HepG2 (cell line): Measurements from ENCODE around the gene RIMBP2. TPM values are rescaled to one million over a fixed set of nuclear protein-coding genes. Genes with fewer than 3 reads are reported as not detected.

ENCODE experiments used
- ATAC-seq: fragments of 200-7000 bp; cut with Tn5 transposase; 3 replicates; pipeline ENCODE4 v1.9.1; 2020; ENCODE audit warnings: mild to moderate bottlenecking, moderate library complexity
- BruUV-seq: library from RNA; stranded (reverse); fragments of 400-500 nt; replicated peaks from 2 replicates; lab custom pipeline; 2021; lab: Mats Ljungman, UMichigan
- CTCF ChIA-PET: fragments of 300-600 bp; formaldehyde crosslinking; extraction: SDS; loops from one replicate; lab custom pipeline; 2021; ENCODE audit warnings: low total read pairs, inconsistent platforms, low intra/inter-chr PET ratio; lab: Yijun Ruan, JAX
- POLR2A ChIA-PET: fragments of 350-600 bp; sonication (Branson Sonifier 250); formaldehyde crosslinking; loops from one replicate; lab custom pipeline; 2020; ENCODE audit warnings: antibody characterized with exemption, inconsistent platforms; lab: Yijun Ruan, JAX
- DNase-seq: peaks from one replicate; pipeline ENCODE4 v3.0.0-alpha.2; 2015; ENCODE audit warnings: low spot score
- FAIRE-seq: peaks from 3 replicates; lab custom pipeline; 2011; peaks lifted over from hg19 to GRCh38; lab: Jason Lieb, UNC
- H2AFZ ChIP-seq: one replicate; pipeline ENCODE4 v1.6.1; 2011; ENCODE audit warnings: low read length, inconsistent platforms
- H3K27ac ChIP-seq: fragments of 300-600 bp; 3 replicates; pipeline ENCODE4 v1.8.0; 2011; ENCODE audit warnings: mixed run types, mild to moderate bottlenecking, mixed read lengths, low read length, inconsistent platforms; ENCODE audit not compliant: insufficient read depth; ENCODE audit errors: extremely low read length
- H3K27me3 ChIP-seq, 2 experiments: fragments of 200-600 bp in 1 of 2; 2 replicates in 1 of 2; 3 replicates in 1 of 2; pipeline versions ENCODE4 v1.6.0 to v1.8.0; 2011; ENCODE audit warnings: low read length in 2 of 2, mild to moderate bottlenecking in 2 of 2, moderate library complexity in 2 of 2, inconsistent platforms in 1 of 2; ENCODE audit not compliant: insufficient read depth in 2 of 2, control insufficient read depth in 1 of 2
- H3K36me3 ChIP-seq, 2 experiments: fragments of 200-600 bp in 1 of 2; replicated peaks in 1 of 2; 2 replicates in 1 of 2; 3 replicates in 1 of 2; pipeline versions ENCODE4 v1.5.1 to v1.8.0; 2011; ENCODE audit warnings: low read length in 2 of 2, inconsistent platforms in 1 of 2; ENCODE audit not compliant: insufficient read depth in 2 of 2, control insufficient read depth in 1 of 2
- H3K4me1 ChIP-seq: 2 replicates; pipeline ENCODE4 v1.5.1; 2012; ENCODE audit warnings: low read length, inconsistent platforms; ENCODE audit not compliant: insufficient read depth
- H3K4me2 ChIP-seq: 2 replicates; pipeline ENCODE4 v1.6.0; 2011; ENCODE audit warnings: low read depth, low read length, inconsistent platforms
- H3K4me3 ChIP-seq, 3 experiments: fragments of 200-600 bp in 1 of 3; sonication (generic), shearing (Covaris generic) in 1 of 3; replicated peaks in 1 of 3; 2 replicates each; pipeline ENCODE4 v1.5.1; 2011 to 2016; ENCODE audit warnings: low read length in 3 of 3, inconsistent platforms in 2 of 3, low read depth in 2 of 3, mild to moderate bottlenecking in 2 of 3, control low read depth in 1 of 3, mixed read lengths in 1 of 3; ENCODE audit not compliant: insufficient read depth in 1 of 3
- H3K79me2 ChIP-seq: one replicate; pipeline ENCODE4 v1.6.1; 2011; ENCODE audit warnings: low read length, inconsistent platforms; ENCODE audit not compliant: insufficient read depth
- H3K9ac ChIP-seq: 2 replicates; pipeline ENCODE4 v1.6.0; 2011; ENCODE audit warnings: mild to moderate bottlenecking, low read depth, low read length, inconsistent platforms; ENCODE audit not compliant: insufficient read depth
- H3K9me3 ChIP-seq: 2 replicates; pipeline ENCODE4 v1.5.1; 2012; ENCODE audit warnings: mild to moderate bottlenecking, low read length
- H4K20me1 ChIP-seq: 2 replicates; pipeline ENCODE4 v1.6.0; 2011; ENCODE audit warnings: inconsistent platforms, mild to moderate bottlenecking, low read length, moderate library complexity; ENCODE audit not compliant: insufficient read depth
- ADNP ChIP-seq: sonication (generic); formaldehyde crosslinking; IDR thresholded peaks from 2 replicates; pipeline ENCODE4 v1.4.0; 2020; ENCODE audit warnings: missing genetic modification reagents
- FOSL2 ChIP-seq: sonication (generic); formaldehyde crosslinking; IDR thresholded peaks from 2 replicates; pipeline ENCODE4 v1.4.0; 2020; ENCODE audit warnings: missing genetic modification reagents
- HMG20B ChIP-seq: conservative IDR thresholded peaks from 2 replicates; pipeline ENCODE4 v1.6.1; 2016; ENCODE audit warnings: missing genetic modification reagents, missing compliant biosample characterization
- TCF7L2 ChIP-seq: IDR thresholded peaks from 2 replicates; pipeline ENCODE4 v1.6.1; 2011; ENCODE audit warnings: mild to moderate bottlenecking, low read depth, low read length, moderate library complexity
- ZBTB2 ChIP-seq: sonication (generic); formaldehyde crosslinking; IDR thresholded peaks from 2 replicates; pipeline ENCODE4 v1.8.0; 2022; ENCODE audit warnings: low read depth, missing genetic modification reagents
- ZNF354B ChIP-seq: sonication (generic); formaldehyde crosslinking; IDR thresholded peaks from 2 replicates; pipeline ENCODE4 v1.8.0; 2022; ENCODE audit warnings: mild to moderate bottlenecking, missing genetic modification reagents
- WGBS: methylation state at CpG from one replicate; pipeline ENCODE4 v1.1.6; 2017; ENCODE audit warnings: low lambda C conversion rate; 5-methylcytosine and 5-hydroxymethylcytosine counted together
- in situ Hi-C: cut with HindIII; loops from 2 replicates; pipeline ENCODE4 v1.10.0; 2017; ENCODE audit warnings: low pct_unique_long_range_greater_than_20kb; ENCODE audit not compliant: extremely low pct_ligation_motif_present
- intact Hi-C: fragments of 100-400 bp; cut with micrococcal nuclease; formaldehyde crosslinking; loops from one replicate; pipeline ENCODE4 v1.10.0; 2022; ENCODE audit not compliant: unreplicated experiment
- polyA plus RNA-seq, 8 experiments: library from polyadenylated mRNA; depleted of rRNA in 3 of 8; stranded (reverse) in 7 of 8; unstranded in 1 of 8; fragments of >200 nt; fragmentation: Illumina TruSeq in 4 of 8; extraction: Trizol in 4 of 8; gene quantifications; 2 replicates each; pipeline versions ENCODE4 v1.2.1 to v1.2.3, GENCODE V29; 2011 to 2016; ENCODE audit warnings: low read depth in 4 of 8, missing spikeins in 1 of 8, mixed read lengths in 1 of 8; ENCODE audit not compliant: insufficient read depth in 1 of 8
- total RNA-seq, 5 experiments: library from RNA; depleted of rRNA; stranded (reverse); fragments of >200 nt; fragmentation: Illumina TruSeq; extraction: Trizol; gene quantifications; 2 replicates each; pipeline ENCODE4 v1.2.3, GENCODE V29; 2016; ENCODE audit warnings: low read depth in 1 of 5

Gene RIMBP2
- total and polyA plus RNA-seq, 2 of the 13 experiments (the other 11 are each of a cell fraction or from before 2014, with no cell fraction given) = 0.03 TPM; not detected in 1

- BruUV-seq = no TSS peak
- POLR2A ChIA-PET = no interaction called here
- CTCF ChIA-PET = no interaction called here
Observed at GRCh38 chr12:130603396-130603965, 112.6 kb downstream of the RIMBP2 start.

DNA sequence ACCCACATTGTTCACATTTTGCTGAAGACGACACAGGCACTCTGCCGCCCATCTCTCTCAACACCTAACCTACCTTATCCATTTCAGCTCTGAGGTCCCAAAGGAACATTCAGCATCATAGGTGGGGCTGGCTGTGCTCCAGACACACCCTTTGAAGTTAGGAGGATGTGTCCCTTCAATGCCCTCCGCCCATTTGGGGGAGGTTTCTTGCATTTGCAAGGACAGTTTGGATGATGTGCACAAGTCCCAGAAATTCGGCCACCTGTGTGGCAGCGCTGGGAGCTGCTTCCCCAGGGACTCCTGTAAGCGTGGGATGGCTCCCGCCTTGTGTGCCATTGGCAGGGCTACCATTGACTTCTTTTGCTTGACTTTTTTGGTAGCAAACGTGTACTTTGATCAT is 113.8 kb downstream of the RIMBP2 start:
- DNase-seq = no peak
- TF ChIP-seq TCF7L2 = no peak
- TF ChIP-seq ADNP (CRISPR knock-in tag) = no peak
- no peak overlapping the region for H3K27ac ChIP-seq
- H3K4me3 ChIP-seq = no peak overlapping the region
- no peak overlapping the region for H3K4me2 ChIP-seq
- in situ Hi-C loops = no loop called here
- no peaks in the 10 kb centered on the region for H3K79me2 ChIP-seq
- WGBS = 25% methylated on average over 5 of the region's 8 CpGs
- H3K4me1 ChIP-seq = no peaks in the 10 kb centered on the region
- peaks cover 0 to 11% of the 10 kb centered on the region in 2 experiments; a peak in 2 of 5 replicates for H3K27me3 ChIP-seq
- no peaks in the 10 kb centered on the region for H3K36me3 ChIP-seq
- intact Hi-C loops = no loop called here
- CTCF ChIA-PET = no interaction called here
- BruUV-seq = no TSS peak
- H2AFZ ChIP-seq = no peak overlapping the region
- POLR2A ChIA-PET = no interaction called here
- no peak for FAIRE-seq
- no peak for ATAC-seq
- H3K9ac ChIP-seq = no peak overlapping the region
- H4K20me1 ChIP-seq = no peaks in the 10 kb centered on the region
- H3K9me3 ChIP-seq = peaks cover 15% of the 10 kb centered on the region

More at GRCh38 chr12:130603396-130603965, 112.6 kb downstream of the RIMBP2 start:
- no peak overlapping the region for H3K27ac ChIP-seq
- no peak overlapping the region for H3K4me2 ChIP-seq
- 10% methylated on average over 8 of the region's 8 CpGs for WGBS
- intact Hi-C loops = no loop called here
- no peak overlapping the region for H3K9ac ChIP-seq
- ATAC-seq = no peak
- no peaks in the 10 kb centered on the region for H3K4me1 ChIP-seq
- H2AFZ ChIP-seq = no peak overlapping the region
- no peak for DNase-seq
- no peaks in the 10 kb centered on the region for H3K79me2 ChIP-seq
- in situ Hi-C loops = no loop called here
- H3K27me3 ChIP-seq = peaks cover 1 to 23% of the 10 kb centered on the region in 2 experiments
- peaks cover 5% of the 10 kb centered on the region; the same call in 1 of the 2 replicates for H3K9me3 ChIP-seq
- no peaks in the 10 kb centered on the region for H4K20me1 ChIP-seq
- H3K4me3 ChIP-seq = no peak overlapping the region
- no peaks in the 10 kb centered on the region for H3K36me3 ChIP-seq
- no peak for FAIRE-seq
- TF ChIP-seq FOSL2 (peak; percentile 53; the same call in 1 of the 2 replicates), ZBTB2 (CRISPR knock-in tag) (no peak), HMG20B (CRISPR knock-in tag) (no peak), ZNF354B (CRISPR knock-in tag) (no peak)
- TF ChIP-seq, all 625 proteins: peak for 1
